HTERT RPE-1 (cell line): ENCODE data around the gene TMEM94.
"Not testable (repeated sequence)": the region's sequence is repeated elsewhere in the genome, so short reads cannot be mapped to it uniquely, and the experiment has no call there.

Experiments used
- in situ Hi-C: fragments of 300-500 bp; cut with MboI; formaldehyde crosslinking; loops from 4 replicates; pipeline ENCODE4 v1.14.3; 2020; ENCODE audit warnings: low sequenced_read_pairs

Gene TMEM94

DNA sequence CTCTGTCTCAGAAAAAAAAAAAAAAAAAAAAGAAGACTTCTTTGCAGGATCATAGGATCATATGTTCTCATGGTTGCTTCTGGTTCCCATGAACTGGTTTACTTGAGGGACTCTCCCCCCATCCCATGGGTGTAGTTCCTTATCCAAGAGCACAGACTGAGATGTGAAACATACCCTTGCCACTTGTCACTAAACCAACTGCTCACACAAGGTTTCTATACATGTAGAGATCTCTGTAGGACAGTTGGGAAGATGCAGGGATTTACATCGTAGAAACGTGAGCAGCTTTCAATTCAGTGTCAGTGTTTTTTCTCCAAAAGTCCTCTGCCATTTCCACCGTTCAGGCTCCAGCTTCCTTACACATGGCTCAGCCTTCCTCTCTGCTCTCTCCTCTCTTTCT is 11.1 kb upstream of the TMEM94 start:
- in situ Hi-C loops, result no loop called here

DNA sequence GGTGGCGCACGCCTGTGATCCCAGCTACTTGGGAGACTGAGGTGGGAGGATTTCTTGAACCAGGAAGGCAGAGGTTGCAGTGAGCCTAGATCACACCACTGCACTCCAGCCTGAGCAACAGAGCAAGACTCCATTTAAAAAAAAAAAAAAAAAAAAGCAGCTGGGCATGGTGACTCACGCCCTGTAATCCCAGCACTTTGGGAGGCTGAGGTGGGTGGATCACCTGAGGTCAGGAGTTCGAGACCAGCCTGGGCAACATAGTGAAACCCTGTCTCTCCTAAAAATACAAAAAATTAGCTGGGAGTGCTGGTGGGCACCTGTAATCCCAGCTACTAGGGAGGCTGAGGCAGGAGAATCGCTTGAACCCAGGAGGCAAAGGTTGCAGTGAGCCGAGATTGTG is 10.5 kb upstream of the TMEM94 start:
- in situ Hi-C loops, result not testable (repeated sequence)

- in situ Hi-C loops, result no loop called here
These were observed 8.2 kb upstream of the TMEM94 start for GRCh38 chr17:75447951-75448856.

DNA sequence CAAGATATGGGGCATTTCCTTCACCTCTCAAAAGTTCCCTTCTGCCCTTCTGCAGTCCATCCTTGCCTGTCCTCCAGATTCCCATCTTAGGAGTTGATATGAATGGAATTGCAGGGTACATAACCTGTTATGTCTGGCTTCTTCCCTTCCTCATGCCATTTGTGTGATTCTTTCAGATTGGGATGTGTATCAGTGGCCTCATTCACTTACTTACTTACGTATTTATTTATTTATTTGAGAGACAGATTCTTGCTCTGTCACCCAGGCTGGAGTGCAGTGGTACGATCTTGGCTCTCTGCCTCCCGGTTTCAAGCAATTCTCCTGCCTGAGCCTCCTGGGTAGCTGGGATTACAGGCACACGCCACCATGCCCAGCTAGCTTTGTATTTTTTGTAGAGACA is 6.2 kb upstream of the TMEM94 start:
- in situ Hi-C loops, result no loop called here

- in situ Hi-C loops, result no loop called here
These were observed 2.2 kb upstream of the TMEM94 start for GRCh38 chr17:75454193-75454592.

DNA sequence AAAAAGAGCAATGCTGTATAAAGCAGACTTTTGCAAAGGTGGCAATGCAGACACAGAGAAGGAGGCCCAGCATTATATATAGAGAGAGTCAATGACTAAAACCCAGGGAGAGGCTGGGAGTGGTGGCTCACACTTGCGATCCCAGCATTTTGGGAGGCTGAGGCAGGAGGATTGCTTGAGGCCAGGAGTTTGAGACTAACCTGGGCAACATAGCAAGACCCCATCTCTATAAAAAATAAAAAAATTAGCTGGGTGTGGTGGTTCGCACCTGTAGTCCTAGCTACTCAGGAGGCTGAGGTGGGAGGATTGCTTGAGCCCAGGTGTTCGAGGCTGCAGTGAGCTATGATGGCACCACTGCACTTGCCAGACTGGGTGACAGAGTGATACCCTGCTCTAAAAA is 1.8 kb upstream of the TMEM94 start:
- in situ Hi-C loops, result not testable (repeated sequence)

DNA sequence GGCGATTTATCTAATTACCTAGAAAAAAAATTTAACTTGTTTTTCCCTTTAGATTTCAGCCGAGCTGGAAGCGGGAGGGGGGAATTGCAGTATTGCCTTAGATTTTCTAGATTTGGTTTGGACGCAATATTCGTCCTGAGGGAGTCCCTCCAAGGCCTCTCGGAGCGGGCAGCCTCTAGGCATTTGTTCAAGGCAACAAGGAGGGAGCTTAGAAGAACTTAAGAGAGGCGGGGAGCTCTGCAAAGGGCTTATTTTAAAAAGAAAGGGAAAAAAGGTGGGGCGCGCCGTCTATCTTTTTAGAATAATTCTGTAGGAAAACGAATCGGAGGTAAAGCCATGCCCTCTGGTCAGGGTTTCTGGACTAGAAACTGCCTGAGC is 407 bp upstream of the TMEM94 start:
- in situ Hi-C loops, result no loop called here

DNA sequence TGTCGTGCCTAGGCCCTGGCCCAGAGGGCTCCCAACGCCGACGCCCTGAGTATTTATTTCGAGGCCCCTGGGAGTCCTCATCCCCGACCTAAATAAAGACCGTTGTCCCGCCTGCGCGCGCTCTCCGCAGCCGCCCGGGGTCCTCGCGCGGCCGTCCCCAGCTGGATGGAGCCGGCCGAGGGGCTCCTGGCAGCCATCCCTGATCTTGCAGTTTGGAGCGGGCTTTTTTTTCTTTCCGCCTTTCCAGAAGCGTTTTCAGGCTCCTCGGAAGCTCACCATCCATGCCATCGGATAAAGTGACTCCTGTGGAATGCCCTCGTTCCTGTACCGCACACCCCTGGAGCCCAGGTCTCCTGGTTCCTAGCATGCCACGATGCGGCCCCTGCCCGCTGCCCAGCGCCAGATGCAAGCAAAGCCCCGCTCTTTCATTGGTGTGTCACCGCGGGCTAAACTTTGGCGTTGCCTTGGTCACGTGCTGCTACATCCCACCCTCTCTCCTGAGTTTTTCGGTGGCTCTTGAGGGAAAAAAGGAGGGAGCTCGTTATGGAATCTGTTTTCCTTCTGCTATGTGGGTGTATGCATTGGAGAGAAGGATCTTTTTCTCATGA is 716 bp downstream of the TMEM94 start:
- in situ Hi-C loops, result no loop called here

GRCh38 chr17:75459246-75459589 is 2.8 kb downstream of the TMEM94 start:
- in situ Hi-C loops, result no loop called here

DNA sequence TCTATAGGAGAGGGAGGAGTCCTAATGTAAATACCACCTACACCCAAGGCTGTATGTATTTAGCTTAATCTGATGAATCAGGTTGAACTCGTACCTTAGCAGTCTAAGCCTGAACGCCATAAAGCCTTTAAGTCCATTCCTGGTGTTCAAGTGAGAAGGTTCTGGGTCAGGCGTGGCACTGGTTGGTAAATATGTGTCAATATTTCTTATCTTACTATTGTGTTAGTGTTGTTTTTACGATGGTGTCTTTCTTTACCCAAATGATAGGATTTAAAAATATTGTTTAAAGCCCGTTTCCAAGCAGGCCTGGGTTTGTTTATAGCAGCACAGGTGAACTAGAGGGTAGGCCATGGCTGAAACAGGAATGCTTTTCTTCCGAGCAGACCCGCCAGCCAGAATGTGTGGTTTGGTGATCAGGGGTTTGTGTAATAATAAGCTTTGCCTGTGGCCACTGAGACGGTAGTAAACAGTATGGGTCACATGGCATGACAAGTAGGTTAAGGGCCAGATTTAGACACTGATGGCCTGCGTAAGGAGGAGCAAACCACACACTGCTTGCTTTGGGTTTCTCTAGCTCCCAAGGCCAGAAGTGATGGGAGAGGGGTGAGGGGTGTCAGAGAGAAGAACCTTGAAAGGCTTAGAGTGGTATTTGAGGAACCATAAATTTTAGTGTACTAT is 3.3 kb downstream of the TMEM94 start:
- in situ Hi-C loops, result no loop called here

GRCh38 chr17:75460295-75460694 is 3.9 kb downstream of the TMEM94 start:
- in situ Hi-C loops, result no loop called here

- in situ Hi-C loops, result no loop called here
These were observed 7.2 kb downstream of the TMEM94 start for GRCh38 chr17:75463603-75464002.

DNA sequence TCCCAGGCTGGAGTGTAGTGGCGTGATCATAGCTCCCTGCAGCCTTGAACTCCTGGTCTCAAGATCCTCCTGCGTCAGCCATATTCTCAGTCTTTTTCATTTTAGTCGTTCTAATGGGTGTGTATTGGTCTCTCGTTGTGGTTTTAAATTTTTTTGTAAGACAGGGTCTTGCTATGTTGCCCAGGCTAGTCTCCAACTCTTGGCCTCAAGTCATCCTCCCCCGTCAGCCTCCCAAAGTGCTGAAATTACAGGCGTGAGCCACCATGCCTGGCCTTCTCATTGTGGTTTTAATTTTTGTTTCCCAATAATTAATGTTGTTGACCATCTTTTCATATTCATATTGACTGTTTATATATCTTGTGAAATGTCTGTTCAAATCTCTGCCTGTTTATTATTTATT is 8.6 kb downstream of the TMEM94 start:
- in situ Hi-C loops, result no loop called here

GRCh38 chr17:75468291-75468754 is 11.9 kb downstream of the TMEM94 start:
- in situ Hi-C loops, result no loop called here

DNA sequence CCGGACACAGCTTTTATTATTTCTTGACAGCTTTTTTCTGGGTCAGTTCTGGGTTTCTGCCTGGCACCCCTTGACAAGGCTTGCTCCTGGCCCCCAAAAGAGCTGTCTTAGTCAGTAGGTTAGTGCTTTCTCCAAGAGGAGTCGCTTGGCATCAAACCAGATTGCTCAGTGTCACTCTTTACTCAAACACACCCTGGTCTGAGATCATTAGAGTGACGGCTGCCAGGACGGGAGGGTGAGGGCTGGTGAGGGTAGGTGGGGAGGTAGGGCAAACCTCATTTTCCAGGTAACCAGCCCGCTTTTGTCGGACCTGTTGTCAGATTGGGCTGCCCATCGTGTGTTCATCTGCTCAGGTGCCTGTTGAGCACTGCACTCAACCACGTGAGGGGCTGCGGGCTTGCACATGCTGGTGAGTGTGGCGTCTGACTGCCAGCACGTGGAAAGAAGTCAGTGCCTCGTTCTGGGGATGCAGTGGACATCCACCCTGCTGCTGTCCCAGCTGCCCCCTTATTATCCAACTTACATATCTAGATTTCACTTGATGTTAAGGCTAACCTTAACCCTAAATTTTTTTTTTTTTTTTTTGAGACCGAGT is 12.4 kb downstream of the TMEM94 start:
- in situ Hi-C loops, result no loop called here

- in situ Hi-C loops, result no loop called here
These were observed 14.8 kb downstream of the TMEM94 start for GRCh38 chr17:75471207-75471606.

DNA sequence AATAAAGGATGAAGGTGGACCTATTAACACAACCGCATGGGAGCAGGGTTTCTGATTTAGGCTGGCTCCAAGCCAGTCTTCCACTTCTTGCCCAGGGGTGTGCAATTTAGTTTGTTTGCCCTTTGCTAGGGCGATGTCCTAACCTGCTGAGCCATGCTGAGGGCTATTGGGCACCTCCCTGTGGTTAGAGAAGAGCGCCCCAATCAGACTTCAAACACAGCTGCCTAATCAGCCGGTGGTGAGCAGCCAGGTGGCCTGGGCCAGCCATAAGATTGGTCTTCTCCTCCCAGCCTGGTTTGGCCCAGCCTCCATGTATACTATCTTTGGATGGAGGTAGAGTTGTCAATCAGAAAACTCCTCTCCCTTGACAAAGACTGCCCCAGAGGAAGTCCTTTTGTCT is 15.7 kb downstream of the TMEM94 start:
- in situ Hi-C loops, result no loop called here

DNA sequence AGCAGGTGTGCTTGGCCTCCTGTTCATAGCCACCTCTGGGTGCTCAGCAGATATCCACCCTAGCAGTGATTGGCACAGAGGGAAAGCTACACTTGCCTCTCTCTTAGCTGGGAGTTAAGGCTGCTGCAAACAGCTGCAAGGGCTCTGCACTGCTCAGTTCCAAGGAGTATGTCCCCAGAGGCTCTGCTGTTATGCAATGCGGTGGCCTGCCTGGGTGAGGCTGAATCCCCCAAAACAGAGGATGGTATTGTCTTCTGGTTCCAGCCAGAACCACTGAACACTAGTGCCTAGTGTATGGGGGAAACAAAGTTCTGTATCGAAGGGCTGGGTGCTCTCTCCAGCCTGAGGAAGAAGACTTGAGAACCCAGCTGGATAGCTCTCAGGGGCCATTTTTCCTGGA is 16.8 kb downstream of the TMEM94 start:
- in situ Hi-C loops, result no loop called here

DNA sequence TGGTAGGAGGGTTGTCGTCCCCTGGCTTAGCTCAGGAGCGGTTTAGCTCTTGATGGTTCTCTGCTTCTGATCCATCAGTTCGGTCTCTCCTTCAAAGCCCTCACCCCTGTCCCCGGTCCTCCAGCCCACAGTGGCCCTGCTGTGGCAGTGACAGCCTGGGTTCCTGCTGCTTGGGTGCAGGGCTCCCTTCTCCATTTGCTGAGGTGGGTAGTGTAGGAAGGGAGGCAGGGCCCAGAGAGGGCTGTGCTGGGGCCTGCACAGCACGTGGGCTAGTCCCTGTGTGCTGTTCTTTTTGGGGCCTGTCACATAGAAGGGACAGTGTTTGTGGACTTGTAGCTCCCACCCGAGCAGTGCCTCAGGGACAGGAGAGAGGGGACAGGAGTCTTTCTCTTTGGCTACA is 18.3 kb downstream of the TMEM94 start:
- in situ Hi-C loops, result no loop called here

GRCh38 chr17:75475144-75475835 is 18.9 kb downstream of the TMEM94 start:
- in situ Hi-C loops, result no loop called here

DNA sequence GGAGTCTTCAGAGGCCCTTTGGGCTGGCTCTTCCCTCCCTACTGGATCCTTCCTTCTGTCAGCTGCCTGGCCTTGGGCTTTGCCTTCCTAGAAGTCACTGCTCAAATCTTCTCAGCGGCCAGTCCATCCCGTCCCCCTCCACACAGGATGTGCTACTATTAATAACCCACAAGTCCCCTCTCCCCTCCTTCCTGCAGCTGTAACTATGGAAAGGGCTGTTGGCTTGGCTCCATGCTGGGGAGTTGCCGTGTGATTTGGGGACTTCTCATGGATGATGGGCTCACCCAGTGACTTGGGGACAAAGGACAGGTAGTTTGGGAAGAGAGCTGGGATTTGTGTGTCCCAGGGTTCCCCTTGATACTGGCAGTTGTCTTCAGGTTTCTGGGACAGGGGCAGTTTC is 19.4 kb downstream of the TMEM94 start:
- in situ Hi-C loops, result no loop called here
